GM12878 (cell line): Measurements from ENCODE around the gene TDP1. TPM values are rescaled to one million over a fixed set of nuclear protein-coding genes. Genes with fewer than 3 reads are reported as not detected.

Source experiments
- ATAC-seq: fragments of 200-7000 bp; cut with Tn5 transposase; 3 replicates; pipeline ENCODE4 v1.9.1; 2020; ENCODE audit warnings: mild to moderate bottlenecking, moderate library complexity
- BruUV-seq: library from RNA; stranded (reverse); fragments of 400-500 nt; replicated peaks from 2 replicates; lab custom pipeline; 2021; lab: Mats Ljungman, UMichigan
- CTCF ChIA-PET: fragments of 300-600 bp; sonication (Branson Sonifier 250); formaldehyde crosslinking; extraction: SDS; loops from one replicate; lab custom pipeline; 2021; ENCODE audit warnings: inconsistent platforms; lab: Yijun Ruan, JAX
- POLR2A ChIA-PET: fragments of 350-600 bp; formaldehyde crosslinking; extraction: SDS; loops from one replicate; lab custom pipeline; 2021; ENCODE audit warnings: inconsistent platforms; lab: Charles Lee
- RAD21 ChIA-PET: fragments of 300-600 bp; sonication (Branson Sonifier 250); formaldehyde crosslinking; loops from one replicate; lab custom pipeline; 2023; ENCODE audit warnings: antibody characterized with exemption; ENCODE audit not compliant: unreplicated experiment; lab: Charles Lee
- SMC1A ChIA-PET: fragments of 300-600 bp; sonication (Branson Sonifier 250); formaldehyde crosslinking; loops from one replicate; lab custom pipeline; 2023; ENCODE audit not compliant: unreplicated experiment, uncharacterized antibody; lab: Charles Lee
- DNase-seq: peaks from one replicate; pipeline ENCODE4 v3.0.0-alpha.2; 2011; ENCODE audit warnings: low read depth, low spot score
- FAIRE-seq: peaks from 3 replicates; lab custom pipeline; 2011; peaks lifted over from hg19 to GRCh38; lab: Jason Lieb, UNC
- H2AFZ ChIP-seq: 2 replicates; pipeline ENCODE4 v1.6.0; 2011; ENCODE audit warnings: low read depth, low read length, control low read depth; ENCODE audit not compliant: control insufficient read depth
- H3K27ac ChIP-seq: 2 replicates; pipeline ENCODE4 v1.5.1; 2011; ENCODE audit warnings: control low read depth; ENCODE audit not compliant: control insufficient read depth, insufficient read depth
- H3K27me3 ChIP-seq, 2 experiments: replicated peaks in 1 of 2; 2 replicates each; pipeline versions ENCODE4 v1.6.0 to v1.6.1; 2011; ENCODE audit warnings: low read length in 1 of 2; ENCODE audit not compliant: control insufficient read depth in 2 of 2, insufficient read depth in 2 of 2
- H3K36me3 ChIP-seq, 2 experiments: 2 replicates each; pipeline ENCODE4 v1.5.1; 2011; ENCODE audit warnings: low read length in 1 of 2; ENCODE audit not compliant: control insufficient read depth in 2 of 2, insufficient read depth in 2 of 2
- H3K4me1 ChIP-seq: 2 replicates; pipeline ENCODE4 v1.6.1; 2011; ENCODE audit warnings: mild to moderate bottlenecking, low read length, moderate library complexity, mixed read lengths; ENCODE audit not compliant: control insufficient read depth, insufficient read depth
- H3K4me2 ChIP-seq: 2 replicates; pipeline ENCODE4 v1.6.0; 2011; ENCODE audit warnings: control low read depth; ENCODE audit not compliant: control insufficient read depth, insufficient read depth
- H3K4me3 ChIP-seq: fragments of 200-600 bp; sonication (generic); 2 replicates; pipeline ENCODE4 v1.5.1; 2016
- H3K79me2 ChIP-seq: 2 replicates; pipeline ENCODE4 v1.6.0; 2011; ENCODE audit warnings: low read length; ENCODE audit not compliant: control insufficient read depth, insufficient read depth
- H3K9ac ChIP-seq: 2 replicates; pipeline ENCODE4 v1.8.0; 2011; ENCODE audit warnings: low read length, control low read depth, mixed read lengths; ENCODE audit not compliant: control insufficient read depth, insufficient read depth
- H3K9me3 ChIP-seq: replicated peaks from 3 replicates; pipeline ENCODE4 v1.5.1; 2011; ENCODE audit warnings: mild to moderate bottlenecking, low read length; ENCODE audit not compliant: control insufficient read depth, insufficient read depth
- H4K20me1 ChIP-seq: 2 replicates; pipeline ENCODE4 v1.6.0; 2011; ENCODE audit not compliant: control insufficient read depth, insufficient read depth
- BHLHE40 ChIP-seq, 2 experiments: fragments of 450-650 bp in 1 of 2; IDR thresholded peaks; 2 replicates each; pipeline ENCODE4 v1.6.1; 2011 to 2017; ENCODE audit warnings: low read depth in 2 of 2, borderline replicate concordance in 1 of 2, improper control_type of control experiment in 1 of 2, low read length in 1 of 2, mild to moderate bottlenecking in 1 of 2
- KLF5 ChIP-seq: fragments of 450-650 bp; IDR thresholded peaks from 2 replicates; pipeline ENCODE4 v1.6.1; 2014; ENCODE audit warnings: mild to moderate bottlenecking; ENCODE audit not compliant: partially characterized antibody
- MLLT1 ChIP-seq: fragments of 450-650 bp; IDR thresholded peaks from 2 replicates; pipeline ENCODE4 v1.6.1; 2016; ENCODE audit warnings: mild to moderate bottlenecking
- NFYB ChIP-seq: IDR thresholded peaks from 2 replicates; pipeline ENCODE4 v1.6.1; 2011; ENCODE audit warnings: low read depth, mild to moderate bottlenecking, low read length, improper control_type of control experiment, moderate library complexity; ENCODE audit not compliant: insufficient read depth
- NR2F1 ChIP-seq: fragments of 450-650 bp; conservative IDR thresholded peaks from 2 replicates; pipeline ENCODE4 v1.6.1; 2017; ENCODE audit warnings: mild to moderate bottlenecking
- SREBF2 ChIP-seq: IDR thresholded peaks from 2 replicates; pipeline ENCODE4 v1.6.1; 2012; ENCODE audit warnings: mild to moderate bottlenecking, low read length
- TCF12 ChIP-seq: IDR thresholded peaks from 2 replicates; pipeline ENCODE4 v1.6.1; 2011; ENCODE audit warnings: low read depth, mild to moderate bottlenecking, low read length
- ZNF384 ChIP-seq: IDR thresholded peaks from 2 replicates; pipeline ENCODE4 v1.6.1; 2012; ENCODE audit warnings: low read depth, mild to moderate bottlenecking, low read length, improper control_type of control experiment, borderline replicate concordance
- WGBS: methylation state at CpG from one replicate; pipeline ENCODE4 v1.1.6; 2016; ENCODE audit warnings: low lambda C conversion rate; ENCODE audit not compliant: insufficient replicate concordance, insufficient coverage; ENCODE audit errors: missing lambda C conversion rate; 5-methylcytosine and 5-hydroxymethylcytosine counted together
- in situ Hi-C: fragments of 300-500 bp; cut with MboI; formaldehyde crosslinking; loops from 9 replicates; pipeline ENCODE4 v1.14.3; 2018; ENCODE audit warnings: mixed read lengths
- intact Hi-C: fragments of 100-400 bp; cut with micrococcal nuclease; formaldehyde crosslinking; loops from one replicate; pipeline ENCODE4 v1.14.2; 2022; ENCODE audit not compliant: unreplicated experiment
- polyA plus RNA-seq, 11 experiments: library from polyadenylated mRNA; depleted of rRNA in 4 of 11; unstranded in 6 of 11; stranded (reverse) in 5 of 11; fragments of >200 nt; fragmentation: Nextera tagmentation in 4 of 11; fragmentation: Illumina TruSeq in 1 of 11; extraction: Ambion mirVana in 4 of 11; extraction: Trizol in 1 of 11; gene quantifications; 1 replicate in 1 of 11; 2 replicates in 10 of 11; pipeline versions ENCODE4 v1.2.1 to v1.2.3, GENCODE V29; 2011 to 2016; ENCODE audit warnings: inconsistent platforms in 2 of 11, missing spikeins in 2 of 11, low read depth in 1 of 11
- total RNA-seq, 4 experiments: library from RNA; depleted of rRNA in 3 of 4; stranded (reverse); fragments of >200 nt in 3 of 4; fragmentation: Illumina TruSeq in 1 of 4; extraction: Trizol in 1 of 4; gene quantifications; 2 replicates each; pipeline versions ENCODE4 v1.2.1 to v1.2.3, GENCODE V29; 2013 to 2021

The TDP1 gene
- total and polyA plus RNA-seq, 10 of the 15 experiments (the other 5 are each of a cell fraction or from before 2014, with no cell fraction given), result 40.2 to 60.4 (median 54.1) TPM

GRCh38 chr14:89933002-89933401 is 22.7 kb upstream of the TDP1 start:
- Histone ChIP-seq H3K4me2 (no peak overlapping the region), H3K4me1 (no peaks in the 10 kb centered on the region), H3K9ac (no peak overlapping the region)
- no peak for ATAC-seq
- no TSS peak for BruUV-seq
- ChIA-PET CTCF (interaction anchor here (1.3 kb wide), 1 partner anchor 40 kb away, joined by 5 read pairs; no protein-coding TSS in a partner anchor), POLR2A (no interaction called here)
- TF ChIP-seq ZNF384 (no peak), TCF12 (no peak), MLLT1 (no peak), BHLHE40 (IDR thresholded peaks at IDR 0.05; ENCODE audit: borderline replicate concordance in 1 of 2, low read depth in 2 of 2, low read length in 1 of 2) (no peak), NFYB (no peak), SREBF2 (no peak), KLF5 (no peak), NR2F1 (no peak)
- TF ChIP-seq, all 136 proteins: peak for 0
- intact Hi-C loops (no loop called here), in situ Hi-C loops (no loop called here)
- H2AFZ ChIP-seq, result no peak overlapping the region
- H3K79me2 ChIP-seq, result no peaks in the 10 kb centered on the region
- WGBS, result 80% methylated on average over 6 of the region's 6 CpGs
- ChIA-PET RAD21 (no interaction called here), SMC1A (interaction anchor here (1.0 kb wide), 1 partner anchor 905 kb away, joined by 3 read pairs; no protein-coding TSS in a partner anchor)
- H3K4me3 ChIP-seq, result no peak overlapping the region
- no peaks in the 10 kb centered on the region; a peak in 2 of 4 replicates for H3K36me3 ChIP-seq
- no peaks in the 10 kb centered on the region for H3K9me3 ChIP-seq
- no peaks in the 10 kb centered on the region for H4K20me1 ChIP-seq
- no peak for DNase-seq
- no peaks in the 10 kb centered on the region for H3K27me3 ChIP-seq
- no peak for FAIRE-seq
- no peak overlapping the region for H3K27ac ChIP-seq
